SK-N-SH treated with all-trans-retinoic acid at 6 μM for 48 hours (cell line): ENCODE results near the gene SMIM8.

ENCODE experiments used
- ATAC-seq: fragments of 200-7000 bp; cut with Tn5 transposase; 3 replicates; pipeline ENCODE4 v1.9.1; 2020; ENCODE audit warnings: mild to moderate bottlenecking, moderate library complexity
- ARNTL ChIP-seq: fragments of 450-650 bp; formaldehyde crosslinking; IDR thresholded peaks from 2 replicates; pipeline ENCODE4 v1.5.0; 2020; ENCODE audit warnings: low read depth, mild to moderate bottlenecking, moderate library complexity, borderline replicate concordance
- BACH2 ChIP-seq: fragments of 250-450 bp; sonication (Bioruptor Pico); IDR thresholded peaks from 2 replicates; pipeline ENCODE4 v1.9.0; 2021; ENCODE audit warnings: mild to moderate bottlenecking, borderline replicate concordance
- CSDC2 ChIP-seq: fragments of 250-450 bp; sonication (Bioruptor Pico); IDR thresholded peaks from 2 replicates; pipeline ENCODE4 v1.5.0; 2020; ENCODE audit warnings: mild to moderate bottlenecking, moderate library complexity
- ESRRG ChIP-seq: fragments of 250-450 bp; sonication (Bioruptor Pico); IDR thresholded peaks from 2 replicates; pipeline ENCODE4 v1.6.1; 2021; ENCODE audit warnings: mild to moderate bottlenecking
- GLIS3 ChIP-seq: fragments of 250-450 bp; sonication (Bioruptor Pico); IDR thresholded peaks from 2 replicates; pipeline ENCODE4 v1.5.0; 2020; ENCODE audit warnings: mild to moderate bottlenecking, moderate library complexity
- ISL1 ChIP-seq: fragments of 250-450 bp; sonication (Bioruptor Pico); IDR thresholded peaks from 2 replicates; pipeline ENCODE4 v2.1.2; 2022; ENCODE audit warnings: mild to moderate bottlenecking, moderate library complexity
- OSR1 ChIP-seq: fragments of 250-450 bp; sonication (Bioruptor Pico); IDR thresholded peaks from 2 replicates; pipeline ENCODE4 v1.8.0; 2022; ENCODE audit warnings: moderate library complexity, mild to moderate bottlenecking, inconsistent platforms
- PPARA ChIP-seq: fragments of 250-450 bp; sonication (Bioruptor Pico); IDR thresholded peaks from 2 replicates; pipeline ENCODE4 v1.5.0; 2020; ENCODE audit warnings: mild to moderate bottlenecking, borderline replicate concordance
- SNAI2 ChIP-seq: fragments of 250-450 bp; sonication (Bioruptor Pico); IDR thresholded peaks from 2 replicates; pipeline ENCODE4 v1.5.0; 2020; ENCODE audit warnings: mild to moderate bottlenecking, moderate library complexity
- TCF4 ChIP-seq: fragments of 250-450 bp; sonication (Bioruptor Pico); IDR thresholded peaks from 2 replicates; pipeline ENCODE4 v1.8.0; 2021; ENCODE audit warnings: mild to moderate bottlenecking, moderate library complexity, borderline replicate concordance
- TOX ChIP-seq: fragments of 250-450 bp; sonication (Bioruptor Pico); IDR thresholded peaks from 2 replicates; pipeline ENCODE4 v1.8.0; 2021; ENCODE audit warnings: mild to moderate bottlenecking, moderate library complexity, borderline replicate concordance
- ZC3H10 ChIP-seq: fragments of 250-450 bp; sonication (Bioruptor Pico); IDR thresholded peaks from 2 replicates; pipeline ENCODE4 v1.5.1; 2021; ENCODE audit warnings: mild to moderate bottlenecking, moderate library complexity
- ZFP3 ChIP-seq: fragments of 250-450 bp; sonication (Bioruptor Pico); IDR thresholded peaks from 2 replicates; pipeline ENCODE4 v1.5.0; 2020; ENCODE audit warnings: mild to moderate bottlenecking, moderate library complexity
- ZFP30 ChIP-seq: fragments of 450-650 bp; formaldehyde crosslinking; IDR thresholded peaks from 2 replicates; pipeline ENCODE4 v1.5.0; 2022; ENCODE audit warnings: mild to moderate bottlenecking, moderate library complexity
- ZNF565 ChIP-seq: fragments of 450-650 bp; formaldehyde crosslinking; conservative IDR thresholded peaks from 2 replicates; pipeline ENCODE4 v1.5.0; 2020; ENCODE audit warnings: low read depth, mild to moderate bottlenecking, moderate library complexity
- ZNF70 ChIP-seq: fragments of 450-650 bp; formaldehyde crosslinking; IDR thresholded peaks from 2 replicates; pipeline ENCODE4 v1.5.0; 2020; ENCODE audit warnings: mild to moderate bottlenecking, moderate library complexity
- ZNF8 ChIP-seq: fragments of 450-650 bp; formaldehyde crosslinking; IDR thresholded peaks from 2 replicates; pipeline ENCODE4 v1.5.0; 2020; ENCODE audit warnings: mild to moderate bottlenecking, moderate library complexity
- TF ChIP-seq, protein P1 (sequence below): fragments of 250-450 bp; sonication (Bioruptor Pico); IDR thresholded peaks from 2 replicates; pipeline ENCODE4 v1.5.1; 2020; ENCODE audit warnings: low read depth, mild to moderate bottlenecking, moderate library complexity
- TF ChIP-seq, protein P2 (sequence below): fragments of 250-450 bp; sonication (Bioruptor Pico); IDR thresholded peaks from 2 replicates; pipeline ENCODE4 v1.5.1; 2021; ENCODE audit warnings: mild to moderate bottlenecking, moderate library complexity
- TF ChIP-seq, protein P3 (sequence below): fragments of 250-450 bp; sonication (Bioruptor Pico); IDR thresholded peaks from 2 replicates; pipeline ENCODE4 v1.8.0; 2021; ENCODE audit warnings: low read depth, mild to moderate bottlenecking, moderate library complexity, borderline replicate concordance
- TF ChIP-seq, protein P4 (sequence below): fragments of 250-450 bp; sonication (Bioruptor Pico); IDR thresholded peaks from 2 replicates; pipeline ENCODE4 v1.5.0; 2020; ENCODE audit warnings: mild to moderate bottlenecking, moderate library complexity
- TF ChIP-seq, protein P5 (sequence below): fragments of 250-450 bp; sonication (Bioruptor Pico); IDR thresholded peaks from 2 replicates; pipeline ENCODE4 v1.8.0; 2020; ENCODE audit warnings: mild to moderate bottlenecking, moderate library complexity, borderline replicate concordance

SMIM8 gene

DNA sequence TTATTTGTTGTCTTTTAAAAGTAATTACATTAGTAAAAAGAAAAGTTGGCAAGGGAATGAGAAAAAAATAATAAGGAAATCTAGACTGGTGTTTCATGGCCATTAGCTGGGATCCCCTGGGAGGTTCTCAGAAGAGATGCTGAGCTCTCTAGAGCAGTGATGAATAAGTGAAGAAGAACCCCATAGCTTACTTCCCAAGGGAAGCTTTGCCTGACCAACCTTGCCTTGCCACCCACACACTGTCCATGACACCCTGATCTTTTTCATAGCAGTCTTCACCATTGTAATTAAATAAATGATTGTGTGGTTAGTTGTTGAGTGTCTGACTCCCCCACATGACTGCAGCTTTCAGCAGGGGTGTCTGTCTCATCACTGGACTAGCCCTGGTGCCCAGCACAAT, 28.1 kb downstream of the SMIM8 start:
- TF ChIP-seq, protein P1, sequence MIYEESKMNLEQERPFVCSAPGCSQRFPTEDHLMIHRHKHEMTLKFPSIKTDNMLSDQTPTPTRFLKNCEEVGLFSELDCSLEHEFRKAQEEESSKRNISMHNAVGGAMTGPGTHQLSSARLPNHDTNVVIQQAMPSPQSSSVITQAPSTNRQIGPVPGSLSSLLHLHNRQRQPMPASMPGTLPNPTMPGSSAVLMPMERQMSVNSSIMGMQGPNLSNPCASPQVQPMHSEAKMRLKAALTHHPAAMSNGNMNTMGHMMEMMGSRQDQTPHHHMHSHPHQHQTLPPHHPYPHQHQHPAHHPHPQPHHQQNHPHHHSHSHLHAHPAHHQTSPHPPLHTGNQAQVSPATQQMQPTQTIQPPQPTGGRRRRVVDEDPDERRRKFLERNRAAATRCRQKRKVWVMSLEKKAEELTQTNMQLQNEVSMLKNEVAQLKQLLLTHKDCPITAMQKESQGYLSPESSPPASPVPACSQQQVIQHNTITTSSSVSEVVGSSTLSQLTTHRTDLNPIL, result no peak
- 0 out of 2 replicates have a peak, but pooled peaks have one; percentile 6 for TF ChIP-seq ISL1
- no peak for ATAC-seq

- TF ChIP-seq ZNF565 (CRISPR knock-in tag) (no peak), ZNF8 (no peak), GLIS3 (no peak), ZFP3 (CRISPR knock-in tag) (no peak), ARNTL (CRISPR knock-in tag) (no peak), CSDC2 (CRISPR knock-in tag) (no peak), ESRRG (CRISPR knock-in tag) (no peak), ISL1 (no peak)
- TF ChIP-seq, protein P1, result no peak
- TF ChIP-seq, protein P2, sequence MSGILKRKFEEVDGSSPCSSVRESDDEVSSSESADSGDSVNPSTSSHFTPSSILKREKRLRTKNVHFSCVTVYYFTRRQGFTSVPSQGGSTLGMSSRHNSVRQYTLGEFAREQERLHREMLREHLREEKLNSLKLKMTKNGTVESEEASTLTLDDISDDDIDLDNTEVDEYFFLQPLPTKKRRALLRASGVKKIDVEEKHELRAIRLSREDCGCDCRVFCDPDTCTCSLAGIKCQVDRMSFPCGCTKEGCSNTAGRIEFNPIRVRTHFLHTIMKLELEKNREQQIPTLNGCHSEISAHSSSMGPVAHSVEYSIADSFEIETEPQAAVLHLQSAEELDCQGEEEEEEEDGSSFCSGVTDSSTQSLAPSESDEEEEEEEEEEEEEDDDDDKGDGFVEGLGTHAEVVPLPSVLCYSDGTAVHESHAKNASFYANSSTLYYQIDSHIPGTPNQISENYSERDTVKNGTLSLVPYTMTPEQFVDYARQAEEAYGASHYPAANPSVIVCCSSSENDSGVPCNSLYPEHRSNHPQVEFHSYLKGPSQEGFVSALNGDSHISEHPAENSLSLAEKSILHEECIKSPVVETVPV (CRISPR knock-in tag), result no peak
- no peak for ATAC-seq
Measured at GRCh38 chr6:87351583-87351982, 29.2 kb downstream of the SMIM8 start.

DNA sequence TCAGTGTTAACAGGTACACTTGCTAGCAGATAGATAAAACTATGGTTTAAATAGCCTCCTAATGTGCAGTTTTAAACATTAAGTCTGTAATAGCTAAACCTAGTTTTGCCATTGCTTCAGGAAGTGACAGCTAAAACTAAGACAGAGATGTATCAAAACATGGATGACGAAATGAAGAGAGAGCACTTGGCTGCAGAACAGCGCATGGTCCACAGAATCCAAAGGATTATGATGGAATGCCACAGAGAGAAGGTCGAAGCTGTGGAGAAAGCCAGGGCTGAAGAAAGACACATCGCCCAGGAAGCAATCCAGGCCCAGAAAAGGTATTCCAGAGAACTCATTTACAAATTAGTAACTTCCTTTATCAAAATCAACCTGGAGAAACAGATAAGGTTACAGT, 33.8 kb downstream of the SMIM8 start:
- no peak for ATAC-seq
- TF ChIP-seq ZNF8, result no peak

DNA sequence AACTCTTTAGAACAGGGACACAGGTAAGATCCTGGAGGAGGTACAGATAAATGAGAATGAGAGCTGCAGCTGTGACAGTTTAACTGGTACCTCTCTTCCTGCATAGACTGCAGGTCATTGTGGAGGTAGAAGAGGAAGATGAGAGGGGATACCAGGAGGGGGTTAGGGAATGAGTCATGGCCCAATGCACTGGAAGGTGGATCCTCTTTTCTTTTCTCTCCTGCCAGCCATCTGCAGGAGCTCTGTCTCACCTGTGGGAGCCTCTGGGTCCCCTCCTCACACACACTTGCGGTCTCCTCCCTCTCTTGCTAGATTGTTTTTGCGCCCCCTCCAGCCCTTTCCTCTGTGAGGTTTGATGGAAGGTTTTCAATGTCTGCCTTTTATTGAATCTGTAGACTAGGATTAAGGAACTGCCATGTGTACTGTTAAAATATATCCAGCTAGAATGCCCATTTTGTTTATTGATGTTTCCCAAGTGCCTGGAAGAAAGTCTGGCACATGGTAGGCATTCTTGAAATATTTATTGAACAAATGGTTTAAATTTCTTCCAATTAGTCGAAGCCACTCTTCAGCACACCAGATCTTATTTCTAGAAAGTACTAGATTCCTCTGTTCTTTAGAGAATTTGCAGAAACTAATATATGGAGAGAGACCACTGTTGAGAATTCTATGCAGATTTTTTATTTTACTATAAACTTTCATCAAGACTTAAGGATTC, 35.2 kb downstream of the SMIM8 start:
- TF ChIP-seq, protein P3, sequence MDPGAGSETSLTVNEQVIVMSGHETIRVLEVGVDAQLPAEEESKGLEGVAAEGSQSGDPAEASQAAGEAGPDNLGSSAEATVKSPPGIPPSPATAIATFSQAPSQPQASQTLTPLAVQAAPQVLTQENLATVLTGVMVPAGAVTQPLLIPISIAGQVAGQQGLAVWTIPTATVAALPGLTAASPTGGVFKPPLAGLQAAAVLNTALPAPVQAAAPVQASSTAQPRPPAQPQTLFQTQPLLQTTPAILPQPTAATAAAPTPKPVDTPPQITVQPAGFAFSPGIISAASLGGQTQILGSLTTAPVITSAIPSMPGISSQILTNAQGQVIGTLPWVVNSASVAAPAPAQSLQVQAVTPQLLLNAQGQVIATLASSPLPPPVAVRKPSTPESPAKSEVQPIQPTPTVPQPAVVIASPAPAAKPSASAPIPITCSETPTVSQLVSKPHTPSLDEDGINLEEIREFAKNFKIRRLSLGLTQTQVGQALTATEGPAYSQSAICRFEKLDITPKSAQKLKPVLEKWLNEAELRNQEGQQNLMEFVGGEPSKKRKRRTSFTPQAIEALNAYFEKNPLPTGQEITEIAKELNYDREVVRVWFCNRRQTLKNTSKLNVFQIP (CRISPR knock-in tag), result no peak
- TF ChIP-seq ZFP30 (CRISPR knock-in tag) (no peak), ZFP3 (CRISPR knock-in tag) (no peak), ZC3H10 (CRISPR knock-in tag) (no peak), PPARA (CRISPR knock-in tag) (no peak), ESRRG (CRISPR knock-in tag) (no peak), TCF4 (CRISPR knock-in tag) (no peak), ZNF565 (CRISPR knock-in tag) (no peak), ZNF70 (CRISPR knock-in tag) (no peak), ZNF8 (no peak), SNAI2 (no peak), BACH2 (CRISPR knock-in tag) (no peak), TOX (CRISPR knock-in tag) (no peak), OSR1 (no peak), ARNTL (CRISPR knock-in tag) (no peak), ISL1 (no peak), CSDC2 (CRISPR knock-in tag) (no peak)
- TF ChIP-seq, protein P1, result no peak
- TF ChIP-seq, protein P4, sequence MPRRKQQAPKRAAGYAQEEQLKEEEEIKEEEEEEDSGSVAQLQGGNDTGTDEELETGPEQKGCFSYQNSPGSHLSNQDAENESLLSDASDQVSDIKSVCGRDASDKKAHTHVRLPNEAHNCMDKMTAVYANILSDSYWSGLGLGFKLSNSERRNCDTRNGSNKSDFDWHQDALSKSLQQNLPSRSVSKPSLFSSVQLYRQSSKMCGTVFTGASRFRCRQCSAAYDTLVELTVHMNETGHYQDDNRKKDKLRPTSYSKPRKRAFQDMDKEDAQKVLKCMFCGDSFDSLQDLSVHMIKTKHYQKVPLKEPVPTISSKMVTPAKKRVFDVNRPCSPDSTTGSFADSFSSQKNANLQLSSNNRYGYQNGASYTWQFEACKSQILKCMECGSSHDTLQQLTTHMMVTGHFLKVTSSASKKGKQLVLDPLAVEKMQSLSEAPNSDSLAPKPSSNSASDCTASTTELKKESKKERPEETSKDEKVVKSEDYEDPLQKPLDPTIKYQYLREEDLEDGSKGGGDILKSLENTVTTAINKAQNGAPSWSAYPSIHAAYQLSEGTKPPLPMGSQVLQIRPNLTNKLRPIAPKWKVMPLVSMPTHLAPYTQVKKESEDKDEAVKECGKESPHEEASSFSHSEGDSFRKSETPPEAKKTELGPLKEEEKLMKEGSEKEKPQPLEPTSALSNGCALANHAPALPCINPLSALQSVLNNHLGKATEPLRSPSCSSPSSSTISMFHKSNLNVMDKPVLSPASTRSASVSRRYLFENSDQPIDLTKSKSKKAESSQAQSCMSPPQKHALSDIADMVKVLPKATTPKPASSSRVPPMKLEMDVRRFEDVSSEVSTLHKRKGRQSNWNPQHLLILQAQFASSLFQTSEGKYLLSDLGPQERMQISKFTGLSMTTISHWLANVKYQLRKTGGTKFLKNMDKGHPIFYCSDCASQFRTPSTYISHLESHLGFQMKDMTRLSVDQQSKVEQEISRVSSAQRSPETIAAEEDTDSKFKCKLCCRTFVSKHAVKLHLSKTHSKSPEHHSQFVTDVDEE (CRISPR knock-in tag), result no peak
- TF ChIP-seq, protein P5, sequence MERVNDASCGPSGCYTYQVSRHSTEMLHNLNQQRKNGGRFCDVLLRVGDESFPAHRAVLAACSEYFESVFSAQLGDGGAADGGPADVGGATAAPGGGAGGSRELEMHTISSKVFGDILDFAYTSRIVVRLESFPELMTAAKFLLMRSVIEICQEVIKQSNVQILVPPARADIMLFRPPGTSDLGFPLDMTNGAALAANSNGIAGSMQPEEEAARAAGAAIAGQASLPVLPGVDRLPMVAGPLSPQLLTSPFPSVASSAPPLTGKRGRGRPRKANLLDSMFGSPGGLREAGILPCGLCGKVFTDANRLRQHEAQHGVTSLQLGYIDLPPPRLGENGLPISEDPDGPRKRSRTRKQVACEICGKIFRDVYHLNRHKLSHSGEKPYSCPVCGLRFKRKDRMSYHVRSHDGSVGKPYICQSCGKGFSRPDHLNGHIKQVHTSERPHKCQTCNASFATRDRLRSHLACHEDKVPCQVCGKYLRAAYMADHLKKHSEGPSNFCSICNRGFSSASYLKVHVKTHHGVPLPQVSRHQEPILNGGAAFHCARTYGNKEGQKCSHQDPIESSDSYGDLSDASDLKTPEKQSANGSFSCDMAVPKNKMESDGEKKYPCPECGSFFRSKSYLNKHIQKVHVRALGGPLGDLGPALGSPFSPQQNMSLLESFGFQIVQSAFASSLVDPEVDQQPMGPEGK, result no peak
- ATAC-seq, result peak; percentile 43; the same call in 2 of the 3 replicates
